ENCODE data around the gene DOK3. TPM values are rescaled to one million over a fixed set of nuclear protein-coding genes. Genes with fewer than 3 reads are reported as not detected.

DOK3 gene
- polyA plus RNA-seq, 2 of the 4 experiments (the other 2 are of a cell fraction), result 1.3 to 7.1 TPM

DNA sequence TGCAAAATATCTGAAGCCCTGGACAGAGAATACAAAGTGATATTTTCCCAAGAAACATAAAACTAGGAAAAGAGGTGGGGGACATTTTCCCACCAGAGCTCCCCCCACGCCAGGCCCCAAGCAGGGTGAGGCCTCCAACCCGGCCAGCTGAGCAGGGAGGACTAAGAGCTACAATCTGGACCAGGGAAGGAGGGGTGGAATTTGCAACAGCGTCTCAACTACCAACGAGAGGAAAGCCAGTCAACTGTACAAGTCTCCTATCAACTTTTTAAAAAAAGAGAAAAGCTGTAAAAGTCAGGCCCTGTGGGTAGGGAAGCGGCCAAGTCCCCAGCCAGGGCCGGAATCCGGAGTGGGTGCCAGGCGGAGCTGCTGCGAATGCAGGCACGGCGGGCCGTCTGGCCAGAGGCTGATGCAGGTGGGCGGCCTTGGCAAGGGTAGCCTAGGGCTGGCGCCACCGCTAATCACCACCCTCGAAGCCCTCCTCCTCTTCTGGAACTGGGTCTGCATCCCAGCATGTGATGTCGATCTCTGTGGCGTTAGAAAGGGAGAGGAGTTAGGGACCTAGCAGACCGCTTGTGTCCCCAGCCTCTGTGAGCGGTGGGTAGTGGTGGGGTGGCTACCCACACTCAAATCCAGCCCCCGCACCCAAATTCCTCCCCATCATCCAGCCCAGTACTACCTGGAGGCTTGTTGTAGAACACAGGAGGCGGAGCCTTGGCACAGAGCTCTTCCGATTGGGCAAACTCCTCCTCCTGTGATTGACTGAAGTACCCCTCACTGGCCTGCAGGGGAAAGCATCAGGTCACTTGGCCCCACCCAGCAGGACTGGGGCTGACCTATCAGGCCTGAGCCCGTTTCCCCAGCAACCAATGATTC is 52.4 kb downstream of the DOK3 start (continued):
- TF ChIP-seq, protein P1, sequence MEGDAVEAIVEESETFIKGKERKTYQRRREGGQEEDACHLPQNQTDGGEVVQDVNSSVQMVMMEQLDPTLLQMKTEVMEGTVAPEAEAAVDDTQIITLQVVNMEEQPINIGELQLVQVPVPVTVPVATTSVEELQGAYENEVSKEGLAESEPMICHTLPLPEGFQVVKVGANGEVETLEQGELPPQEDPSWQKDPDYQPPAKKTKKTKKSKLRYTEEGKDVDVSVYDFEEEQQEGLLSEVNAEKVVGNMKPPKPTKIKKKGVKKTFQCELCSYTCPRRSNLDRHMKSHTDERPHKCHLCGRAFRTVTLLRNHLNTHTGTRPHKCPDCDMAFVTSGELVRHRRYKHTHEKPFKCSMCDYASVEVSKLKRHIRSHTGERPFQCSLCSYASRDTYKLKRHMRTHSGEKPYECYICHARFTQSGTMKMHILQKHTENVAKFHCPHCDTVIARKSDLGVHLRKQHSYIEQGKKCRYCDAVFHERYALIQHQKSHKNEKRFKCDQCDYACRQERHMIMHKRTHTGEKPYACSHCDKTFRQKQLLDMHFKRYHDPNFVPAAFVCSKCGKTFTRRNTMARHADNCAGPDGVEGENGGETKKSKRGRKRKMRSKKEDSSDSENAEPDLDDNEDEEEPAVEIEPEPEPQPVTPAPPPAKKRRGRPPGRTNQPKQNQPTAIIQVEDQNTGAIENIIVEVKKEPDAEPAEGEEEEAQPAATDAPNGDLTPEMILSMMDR (IDR thresholded peaks at IDR 0.05), result no peak

DNA sequence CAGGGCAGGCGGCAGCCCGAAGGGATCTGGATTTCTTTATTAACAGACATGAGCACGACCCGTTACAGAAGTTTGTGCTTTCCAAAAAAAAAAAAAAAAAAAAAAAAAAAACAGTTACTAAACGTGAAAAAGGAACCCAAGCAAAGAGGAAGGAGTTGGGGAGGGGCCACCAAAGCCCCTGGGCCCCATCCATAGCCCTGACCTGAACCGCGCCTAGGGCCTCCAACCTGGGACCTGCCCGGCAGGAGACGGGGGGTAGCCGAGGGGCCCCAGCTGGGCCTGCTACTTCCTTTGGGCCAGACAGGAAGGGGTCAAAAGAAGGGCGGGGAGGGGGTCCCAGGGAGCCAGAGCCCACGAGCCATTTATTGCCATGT is 53.0 kb downstream of the DOK3 start:
- Histone ChIP-seq H3K4me3 (no peak overlapping the region), H3K27ac (peak overlapping the region in 1 of 2 experiments; percentile 22; a peak in 1 of 6 replicates), H3K4me2 (peak overlapping the region; percentile 37), H3K9me3 (no peaks in the 10 kb centered on the region), H3K4me1 (peaks cover 10% of the 10 kb centered on the region)
- no peak for DNase-seq (ENCODE audit: low read depth in 1 of 2, low spot score in 1 of 2)
- TF ChIP-seq, protein P2, sequence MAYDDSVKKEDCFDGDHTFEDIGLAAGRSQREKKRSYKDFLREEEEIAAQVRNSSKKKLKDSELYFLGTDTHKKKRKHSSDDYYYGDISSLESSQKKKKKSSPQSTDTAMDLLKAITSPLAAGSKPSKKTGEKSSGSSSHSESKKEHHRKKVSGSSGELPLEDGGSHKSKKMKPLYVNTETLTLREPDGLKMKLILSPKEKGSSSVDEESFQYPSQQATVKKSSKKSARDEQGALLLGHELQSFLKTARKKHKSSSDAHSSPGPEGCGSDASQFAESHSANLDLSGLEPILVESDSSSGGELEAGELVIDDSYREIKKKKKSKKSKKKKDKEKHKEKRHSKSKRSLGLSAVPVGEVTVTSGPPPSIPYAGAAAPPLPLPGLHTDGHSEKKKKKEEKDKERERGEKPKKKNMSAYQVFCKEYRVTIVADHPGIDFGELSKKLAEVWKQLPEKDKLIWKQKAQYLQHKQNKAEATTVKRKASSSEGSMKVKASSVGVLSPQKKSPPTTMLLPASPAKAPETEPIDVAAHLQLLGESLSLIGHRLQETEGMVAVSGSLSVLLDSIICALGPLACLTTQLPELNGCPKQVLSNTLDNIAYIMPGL (CRISPR knock-in tag; IDR thresholded peaks at IDR 0.05; ENCODE audit: borderline replicate concordance), result no peak
- no peak for TF ChIP-seq NPAS2 (CRISPR knock-in tag; IDR thresholded peaks at IDR 0.05; ENCODE audit: borderline replicate concordance)
- TF ChIP-seq KDM1A (IDR thresholded peaks at IDR 0.05; ENCODE audit: low read depth), result no peak
- TF ChIP-seq RNF2 (IDR thresholded peaks at IDR 0.05; ENCODE audit: borderline replicate concordance, low read depth), result no peak
- no peak for TF ChIP-seq JUN (IDR thresholded peaks at IDR 0.05)
- TF ChIP-seq, protein P3, sequence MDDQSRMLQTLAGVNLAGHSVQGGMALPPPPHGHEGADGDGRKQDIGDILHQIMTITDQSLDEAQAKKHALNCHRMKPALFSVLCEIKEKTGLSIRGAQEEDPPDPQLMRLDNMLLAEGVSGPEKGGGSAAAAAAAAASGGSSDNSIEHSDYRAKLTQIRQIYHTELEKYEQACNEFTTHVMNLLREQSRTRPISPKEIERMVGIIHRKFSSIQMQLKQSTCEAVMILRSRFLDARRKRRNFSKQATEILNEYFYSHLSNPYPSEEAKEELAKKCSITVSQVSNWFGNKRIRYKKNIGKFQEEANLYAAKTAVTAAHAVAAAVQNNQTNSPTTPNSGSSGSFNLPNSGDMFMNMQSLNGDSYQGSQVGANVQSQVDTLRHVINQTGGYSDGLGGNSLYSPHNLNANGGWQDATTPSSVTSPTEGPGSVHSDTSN (IDR thresholded peaks at IDR 0.05), result no peak
- TF ChIP-seq ZFP36 (IDR thresholded peaks at IDR 0.05; ENCODE audit: borderline replicate concordance, partially characterized antibody), result no peak
- TF ChIP-seq, protein P4, sequence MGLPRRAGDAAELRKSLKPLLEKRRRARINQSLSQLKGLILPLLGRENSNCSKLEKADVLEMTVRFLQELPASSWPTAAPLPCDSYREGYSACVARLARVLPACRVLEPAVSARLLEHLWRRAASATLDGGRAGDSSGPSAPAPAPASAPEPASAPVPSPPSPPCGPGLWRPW (IDR thresholded peaks at IDR 0.05), result no peak
- no peak for TF ChIP-seq FOXS1 (CRISPR knock-in tag; IDR thresholded peaks at IDR 0.05)
- no peak for TF ChIP-seq CBX2 (IDR thresholded peaks at IDR 0.05; ENCODE audit: borderline replicate concordance, low read depth)
- no peak for TF ChIP-seq POLR2AphosphoS2 (conservative IDR thresholded peaks at IDR 0.05; ENCODE audit: low read length)
- no peak for TF ChIP-seq HOXB5 (CRISPR knock-in tag; IDR thresholded peaks at IDR 0.05)
- no peak for ATAC-seq
- no peak for FAIRE-seq
- WGBS (ENCODE audit: missing lambda C conversion rate), result 33% methylated on average over 12 of the region's 12 CpGs
- CTCF ChIA-PET, result interaction anchor here (0.6 to 25.5 kb wide), 14 partner anchors 9 to 197 kb away, joined by 3 to 871 read pairs (median 7); partner anchors contain the start of genes DBN1, F12, GRK6 and PDLIM7
- POLR2A ChIA-PET, result interaction anchor here (1.1 kb wide), 1 partner anchor 41 kb away, joined by 4 read pairs; the partner anchor contains the start of gene PDLIM7

DNA sequence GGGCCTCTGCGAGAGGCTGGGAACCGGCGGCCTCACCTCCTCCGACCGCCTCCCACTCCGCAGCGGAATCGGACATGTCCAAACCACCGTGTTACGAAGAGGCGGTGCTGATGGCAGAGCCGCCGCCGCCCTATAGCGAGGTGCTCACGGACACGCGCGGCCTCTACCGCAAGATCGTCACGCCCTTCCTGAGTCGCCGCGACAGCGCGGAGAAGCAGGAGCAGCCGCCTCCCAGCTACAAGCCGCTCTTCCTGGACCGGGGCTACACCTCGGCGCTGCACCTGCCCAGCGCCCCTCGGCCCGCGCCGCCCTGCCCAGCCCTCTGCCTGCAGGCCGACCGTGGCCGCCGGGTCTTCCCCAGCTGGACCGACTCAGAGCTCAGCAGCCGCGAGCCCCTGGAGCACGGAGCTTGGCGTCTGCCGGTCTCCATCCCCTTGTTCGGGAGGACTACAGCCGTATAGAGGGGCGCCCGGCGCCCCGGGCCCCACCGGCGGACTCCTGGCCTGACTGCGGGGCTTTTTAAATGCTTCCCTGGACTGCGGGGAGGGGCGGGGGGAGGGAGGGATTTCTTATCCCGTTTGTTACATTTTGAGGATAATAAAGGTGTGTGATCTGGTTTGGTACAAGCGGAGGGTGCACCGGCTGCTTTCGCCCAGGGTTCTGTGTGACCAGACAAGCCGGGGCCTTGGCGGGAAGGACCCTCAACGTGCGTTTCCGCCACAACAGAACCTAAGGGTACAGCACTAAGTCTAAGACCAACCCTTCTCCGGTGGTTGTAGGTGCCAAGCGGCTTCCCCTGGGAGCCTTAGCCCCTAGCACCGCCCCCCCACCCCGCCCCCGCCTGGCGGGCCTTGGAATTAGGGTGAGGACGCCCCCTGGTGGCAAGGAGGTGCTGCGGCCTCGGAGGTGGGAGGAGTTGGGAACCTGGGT is 53.7 kb downstream of the DOK3 start:
- Histone ChIP-seq H3K4me1 (peaks cover 10% of the 10 kb centered on the region), H3K4me3 (peak overlapping the region; percentile 61), H3K9me3 (no peaks in the 10 kb centered on the region), H3K4me2 (peak overlapping the region; percentile 96), H3K27ac (peak overlapping the region; percentile 71 to 86)
- ATAC-seq, result peak; percentile 26 to 67
- ChIA-PET CTCF (interaction anchor here (0.6 to 25.5 kb wide), 24 partner anchors 14 to 1094 kb away, joined by 3 to 871 read pairs (median 5); partner anchors contain the start of genes DBN1, F12, GRK6 and MXD3), POLR2A (interaction anchor here (1.1 to 4.0 kb wide), 4 partner anchors 29 to 53 kb away, joined by 4 to 35 read pairs (median 6); partner anchors contain the start of genes GRK6 and PDLIM7)
- WGBS (ENCODE audit: missing lambda C conversion rate), result 2% methylated on average over 32 of the region's 76 CpGs
- FAIRE-seq, result no peak
- peak; percentile 94 to 96 for DNase-seq (ENCODE audit: low read depth in 1 of 2, low spot score in 1 of 2)
- TF ChIP-seq HOXA7 (CRISPR knock-in tag; IDR thresholded peaks at IDR 0.05) (no peak), NR3C1 (IDR thresholded peaks at IDR 0.05) (no peak), ESRRA (IDR thresholded peaks at IDR 0.05; ENCODE audit: borderline replicate concordance, low read length) (no peak), SREBF2 (IDR thresholded peaks at IDR 0.05) (no peak), MAFK (IDR thresholded peaks at IDR 0.05; ENCODE audit: partially characterized antibody) (no peak), EHF (CRISPR knock-in tag; IDR thresholded peaks at IDR 0.05) (no peak), MYC (IDR thresholded peaks at IDR 0.05; ENCODE audit: borderline replicate concordance, low read length) (no peak), HOXB5 (CRISPR knock-in tag; IDR thresholded peaks at IDR 0.05) (no peak), KDM1A (IDR thresholded peaks at IDR 0.05; ENCODE audit: low read depth) (no peak), MAZ (IDR thresholded peaks at IDR 0.05; ENCODE audit: borderline replicate concordance, low read depth, low read length) (no peak), TFCP2L1 (CRISPR knock-in tag; IDR thresholded peaks at IDR 0.05) (peak; percentile 79), CBX8 (IDR thresholded peaks at IDR 0.05) (no peak), RNF2 (IDR thresholded peaks at IDR 0.05; ENCODE audit: borderline replicate concordance, low read depth) (peak; percentile 71; the same call in 1 of the 2 replicates), HDAC2 (IDR thresholded peaks at IDR 0.05) (no peak)
- TF ChIP-seq, protein P2 (CRISPR knock-in tag; IDR thresholded peaks at IDR 0.05; ENCODE audit: borderline replicate concordance), result no peak

All from A549 (cell line).